Stimulated activated CD8-positive, alpha-beta memory T cell treated with anti-CD3 and anti-CD28 coated beads, Interleukin-15, amount 100 ng/mL, for 24 hours (primary cell): ENCODE results near the gene HSPA14.
"Not testable (repeated sequence)": the region's sequence is repeated elsewhere in the genome, so short reads cannot be mapped to it uniquely, and the experiment has no call there.

Experiments used
- DNase-seq: peaks from one replicate; pipeline ENCODE4 v3.0.0-alpha.2; 2020; ENCODE audit warnings: low read depth

HSPA14 gene

GRCh38 chr10:14837003-14837756 is 926 bp upstream of the HSPA14 start:
- DNase-seq, result no peak

- no peak for DNase-seq
Measured at GRCh38 chr10:14838582-14839304, 637 bp downstream of the HSPA14 start.

- no peak for DNase-seq
Measured at GRCh38 chr10:14839305-14839695, 1.2 kb downstream of the HSPA14 start.

GRCh38 chr10:14840178-14840577 is 2.1 kb downstream of the HSPA14 start:
- no peak for DNase-seq

- no peak for DNase-seq
Measured at GRCh38 chr10:14843327-14843988, 5.4 kb downstream of the HSPA14 start.

GRCh38 chr10:14844948-14845347 is 6.8 kb downstream of the HSPA14 start:
- DNase-seq, result no peak

GRCh38 chr10:14852236-14852635 is 14.1 kb downstream of the HSPA14 start:
- DNase-seq, result no peak

GRCh38 chr10:14855453-14855852 is 17.3 kb downstream of the HSPA14 start:
- no peak for DNase-seq

GRCh38 chr10:14858338-14858960 is 20.3 kb downstream of the HSPA14 start:
- DNase-seq, result no peak

- no peak for DNase-seq
Measured at GRCh38 chr10:14859043-14859442, 20.9 kb downstream of the HSPA14 start.

GRCh38 chr10:14859775-14860174 is 21.7 kb downstream of the HSPA14 start:
- DNase-seq, result no peak

- DNase-seq, result no peak
Measured at GRCh38 chr10:14860791-14861190, 22.7 kb downstream of the HSPA14 start.

- DNase-seq, result not testable (repeated sequence)
Measured at GRCh38 chr10:14864466-14864865, 26.4 kb downstream of the HSPA14 start.

GRCh38 chr10:14864871-14865270 is 26.8 kb downstream of the HSPA14 start:
- DNase-seq, result not testable (repeated sequence)

GRCh38 chr10:14873090-14873760 is 35.1 kb downstream of the HSPA14 start:
- no peak for DNase-seq

GRCh38 chr10:14875941-14876340 is 37.8 kb downstream of the HSPA14 start:
- no peak for DNase-seq

GRCh38 chr10:14876764-14877163 is 38.7 kb downstream of the HSPA14 start:
- DNase-seq, result no peak

GRCh38 chr10:14878266-14879123 is 40.4 kb downstream of the HSPA14 start, which contains the start of gene SUV39H2:
TSS of gene SUV39H2 (plus strand) at chr10:14878866. CDS start at chr10:14878889, 23 bp downstream.
- DNase-seq, result peak; percentile 94

GRCh38 chr10:14879124-14879927 is 41.2 kb downstream of the HSPA14 start:
- peak; percentile 13 for DNase-seq

- DNase-seq, result no peak
Measured at GRCh38 chr10:14879928-14880193, 41.8 kb downstream of the HSPA14 start.
